Stimulated activated CD8-positive, alpha-beta memory T cell treated with anti-CD3 and anti-CD28 coated beads, Interleukin-4, amount 100 ng/mL, for 1 hour (primary cell): ENCODE measurements around the gene ZNF580.

Experiments
- DNase-seq, 2 donors: peaks; one replicate each; pipeline ENCODE4 v3.0.0-alpha.2; 2020; ENCODE audit warnings: low read depth in 2 of 2, low spot score in 1 of 2

ZNF580 gene

GRCh38 chr19:55623130-55623529, 17.7 kb upstream of the ZNF580 start:
- no peak for DNase-seq

- no peak for DNase-seq
These were observed 17.2 kb upstream of the ZNF580 start for GRCh38 chr19:55623561-55623960.

GRCh38 chr19:55624109-55625003, 16.4 kb upstream of the ZNF580 start, which contains the start of gene ZNF784:
ZNF784 (minus strand) TSS chr19:55624566; CDS start chr19:55624561, 5 bp downstream.
- peak; percentile 84 to 91 for DNase-seq

GRCh38 chr19:55625004-55625326, 15.8 kb upstream of the ZNF580 start:
- DNase-seq, result no peak

- DNase-seq, result no peak
These were observed 14.5 kb upstream of the ZNF580 start for GRCh38 chr19:55626350-55626749.

- DNase-seq, result peak; percentile 76 to 80
These were observed 8.4 kb upstream of the ZNF580 start for GRCh38 chr19:55632463-55632834.

GRCh38 chr19:55633861-55634260, 6.9 kb upstream of the ZNF580 start:
- DNase-seq, result no peak

GRCh38 chr19:55635334-55635717, 5.5 kb upstream of the ZNF580 start:
- no peak for DNase-seq

- no peak for DNase-seq
These were observed 4.9 kb upstream of the ZNF580 start for GRCh38 chr19:55635856-55636440.

- DNase-seq, result no peak
These were observed 4.1 kb upstream of the ZNF580 start for GRCh38 chr19:55636723-55637122.

GRCh38 chr19:55637534-55637933, 3.3 kb upstream of the ZNF580 start:
- DNase-seq, result no peak

GRCh38 chr19:55638864-55639359, 1.9 kb upstream of the ZNF580 start:
- DNase-seq, result no peak

GRCh38 chr19:55640043-55640576, 692 bp upstream of the ZNF580 start:
- DNase-seq, result no peak

GRCh38 chr19:55641426-55642152, 787 bp downstream of the ZNF580 start:
- no peak for DNase-seq

- DNase-seq, result no peak
These were observed 1.6 kb downstream of the ZNF580 start for GRCh38 chr19:55642153-55643002.

GRCh38 chr19:55643003-55643886, 2.4 kb downstream of the ZNF580 start, which contains the start of gene ZNF581:
ZNF581 (plus strand) TSS chr19:55643649; CDS start chr19:55644572, 923 bp downstream.
- peak in 1 of 2 donors; percentile 47 for DNase-seq

GRCh38 chr19:55643887-55644176, 3.0 kb downstream of the ZNF580 start:
- DNase-seq, result no peak

GRCh38 chr19:55644191-55644833, 3.5 kb downstream of the ZNF580 start:
- DNase-seq, result no peak

- no peak for DNase-seq
These were observed 4.2 kb downstream of the ZNF580 start for GRCh38 chr19:55644842-55645511.
